Measurements from ENCODE around the gene BAIAP2.

BAIAP2 gene

GRCh38 chr17:81048827-81049371, 13.9 kb downstream of the BAIAP2 start:
- peak overlapping the region in 6 of 11 experiments; percentile 10 to 57 (median 46); a peak in 4 of 22 replicates for H3K9ac ChIP-seq
- H4K20me1 ChIP-seq, result peaks cover 0 to 89% (median 41%) of the 10 kb centered on the region in 11 experiments; a peak in 16 of 22 replicates
- peaks cover 69 to 89% (median 77%) of the 10 kb centered on the region in 10 experiments for H3K4me1 ChIP-seq
- peak overlapping the region in 5 of 10 experiments; percentile 15 to 58 (median 33); a peak in 4 of 20 replicates for H3K4me3 ChIP-seq
- peaks cover 52 to 96% (median 84%) of the 10 kb centered on the region in 11 experiments for H3K27me3 ChIP-seq
- TF ChIP-seq Cebpa-rat (IDR thresholded peaks at IDR 0.05), result no peak
- peak overlapping the region in 3 of 11 experiments; percentile 9 to 72 (median 69); a peak in 3 of 22 replicates for H3K27ac ChIP-seq
- H3K36me3 ChIP-seq, result no peaks in the 10 kb centered on the region
- peak overlapping the region; percentile 80 to 99 (median 95) for H3K4me2 ChIP-seq
- H3K9me3 ChIP-seq (replicated peaks in 1 of 11), result no peaks in the 10 kb centered on the region

GRCh38 chr17:81049372-81049911, 14.5 kb downstream of the BAIAP2 start:
- Histone ChIP-seq H3K4me3 (peak overlapping the region in 7 of 10 experiments; percentile 15 to 58 (median 36); a peak in 12 of 20 replicates), H4K20me1 (peaks cover 0 to 88% (median 41%) of the 10 kb centered on the region in 11 experiments; a peak in 16 of 22 replicates), H3K4me1 (peaks cover 63 to 91% (median 75%) of the 10 kb centered on the region in 10 experiments), H3K36me3 (no peaks in the 10 kb centered on the region), H3K9me3 (replicated peaks in 1 of 11) (no peaks in the 10 kb centered on the region), H3K4me2 (peak overlapping the region; percentile 80 to 99 (median 95)), H3K27ac (peak overlapping the region in 8 of 11 experiments; percentile 4 to 72 (median 42); a peak in 13 of 22 replicates), H3K27me3 (peaks cover 52 to 96% (median 87%) of the 10 kb centered on the region in 11 experiments), H3K9ac (peak overlapping the region in 9 of 11 experiments; percentile 3 to 57 (median 49); a peak in 13 of 22 replicates)
- no peak for TF ChIP-seq Cebpa-rat (IDR thresholded peaks at IDR 0.05)

GRCh38 chr17:81049973-81050551, 15.1 kb downstream of the BAIAP2 start:
- H4K20me1 ChIP-seq, result peaks cover 0 to 88% (median 39%) of the 10 kb centered on the region in 11 experiments; a peak in 16 of 22 replicates
- H3K4me2 ChIP-seq, result peak overlapping the region; percentile 80 to 99 (median 95)
- H3K27ac ChIP-seq, result peak overlapping the region in 7 of 11 experiments; percentile 4 to 72 (median 45); a peak in 12 of 22 replicates
- TF ChIP-seq Cebpa-rat (IDR thresholded peaks at IDR 0.05), result no peak
- peaks cover 52 to 96% (median 88%) of the 10 kb centered on the region in 11 experiments for H3K27me3 ChIP-seq
- H3K36me3 ChIP-seq, result no peaks in the 10 kb centered on the region
- H3K9me3 ChIP-seq (replicated peaks in 1 of 11), result no peaks in the 10 kb centered on the region
- peak overlapping the region in 7 of 10 experiments; percentile 15 to 58 (median 36); a peak in 12 of 20 replicates for H3K4me3 ChIP-seq
- peak overlapping the region in 10 of 11 experiments; percentile 3 to 57 (median 46); a peak in 13 of 22 replicates for H3K9ac ChIP-seq
- H3K4me1 ChIP-seq, result peaks cover 57 to 91% (median 75%) of the 10 kb centered on the region in 10 experiments

DNA sequence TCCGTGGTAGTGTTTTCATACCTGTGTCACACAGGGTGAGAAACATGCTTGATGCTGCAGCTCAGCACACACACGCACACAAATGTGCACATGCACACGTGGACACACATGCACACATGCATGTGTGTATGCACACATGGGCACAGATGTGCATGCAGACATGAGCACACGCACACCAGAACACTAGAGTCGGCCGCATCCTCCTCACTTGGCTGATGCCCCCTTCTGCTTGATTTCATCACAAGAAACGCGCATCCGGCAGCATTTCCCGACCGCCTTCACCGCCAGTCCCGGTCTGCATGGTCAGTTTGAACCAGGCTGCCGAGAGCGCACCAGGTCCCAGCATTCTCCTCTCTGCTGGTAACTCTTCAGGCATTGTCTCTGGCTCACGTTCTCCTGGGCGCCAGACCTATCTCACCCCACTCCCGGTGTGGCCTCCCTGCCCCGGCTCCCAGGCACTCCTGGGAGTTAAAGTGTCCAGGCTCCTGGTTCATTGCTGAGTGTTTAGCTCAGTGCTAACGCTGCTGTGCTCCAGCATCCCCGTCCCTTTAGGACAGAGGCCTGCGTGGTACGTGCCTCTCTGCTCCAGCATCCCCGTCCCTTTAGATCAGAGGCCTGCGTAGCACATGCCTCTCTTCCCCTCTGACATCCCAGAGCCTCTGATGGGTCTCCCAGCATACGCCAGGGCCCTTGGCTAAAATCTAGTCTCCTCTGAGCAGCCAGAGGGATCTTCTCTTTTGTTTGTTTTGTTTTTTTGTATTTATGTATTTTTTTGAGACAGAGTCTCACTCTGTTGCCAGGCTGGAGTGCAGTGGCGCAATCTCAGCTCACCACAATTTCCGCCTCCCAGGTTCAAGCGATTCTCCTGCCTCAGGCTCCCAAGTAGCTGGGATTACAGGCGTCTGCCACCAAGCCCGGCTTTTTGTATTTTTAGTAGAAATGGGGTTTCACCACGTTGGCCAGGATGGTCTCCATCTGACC, 16.0 kb downstream of the BAIAP2 start:
- peaks cover 49 to 91% (median 73%) of the 10 kb centered on the region in 10 experiments for H3K4me1 ChIP-seq
- H3K27ac ChIP-seq, result peak overlapping the region in 3 of 11 experiments; percentile 45 to 72 (median 69); a peak in 5 of 22 replicates
- TF ChIP-seq Cebpa-rat (IDR thresholded peaks at IDR 0.05), result no peak
- H4K20me1 ChIP-seq, result peaks cover 0 to 81% (median 39%) of the 10 kb centered on the region in 11 experiments; a peak in 16 of 22 replicates
- no peaks in the 10 kb centered on the region for H3K9me3 ChIP-seq (replicated peaks in 1 of 11)
- H3K4me2 ChIP-seq, result peak overlapping the region; percentile 80 to 99 (median 95)
- peak overlapping the region in 1 of 11 experiments; percentile 20; a peak in 2 of 22 replicates for H3K9ac ChIP-seq
- H3K27me3 ChIP-seq, result peaks cover 51 to 95% (median 87%) of the 10 kb centered on the region in 11 experiments
- H3K4me3 ChIP-seq, result peak overlapping the region in 2 of 10 experiments; percentile 43 to 50; a peak in 2 of 20 replicates
- no peaks in the 10 kb centered on the region for H3K36me3 ChIP-seq

DNA sequence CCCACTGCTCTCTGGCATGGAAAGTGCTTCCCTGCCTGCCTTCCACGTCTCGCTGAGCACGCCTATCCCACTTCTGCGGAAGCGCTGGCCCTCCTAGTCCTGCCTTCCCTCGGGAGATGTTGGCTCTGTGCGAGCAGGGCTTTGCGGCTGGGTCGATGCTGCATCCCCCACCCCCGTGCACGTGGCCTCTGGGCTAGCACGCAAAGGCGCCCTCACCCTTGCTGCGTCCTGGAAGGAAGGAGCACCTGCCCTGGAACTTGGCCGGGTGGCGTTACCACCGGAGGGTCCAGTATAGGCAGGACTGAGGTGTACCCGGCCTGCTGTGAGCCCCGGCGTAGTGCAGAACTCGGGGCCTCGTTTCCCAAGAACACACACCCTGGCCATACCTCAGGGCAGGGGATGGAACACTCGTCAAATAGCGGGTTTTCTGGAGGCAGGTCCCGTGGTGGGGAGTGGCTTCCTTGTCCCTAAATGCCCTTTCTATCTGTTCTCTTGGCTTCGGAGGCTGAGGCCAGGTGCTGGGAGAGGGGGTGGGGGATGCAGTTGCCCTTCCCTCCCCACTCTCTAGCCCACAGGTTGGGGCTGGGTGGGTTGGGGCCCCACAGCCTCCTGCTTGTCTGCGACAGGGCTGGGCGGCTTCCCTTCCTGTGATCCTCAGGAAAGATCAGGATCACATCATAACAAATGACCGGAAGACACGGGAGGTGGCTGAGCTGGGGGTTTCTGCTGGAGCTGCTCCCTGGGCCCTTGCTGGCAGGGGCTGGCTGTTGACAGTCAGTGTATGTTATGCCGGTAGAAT, 17.4 kb downstream of the BAIAP2 start:
- Histone ChIP-seq H3K9ac (0 out of 22 replicates have a peak overlapping the region, but pooled peaks of 2 of the 11 experiments have one; percentile 7 to 24), H3K9me3 (replicated peaks in 1 of 11) (no peaks in the 10 kb centered on the region), H3K27ac (no peak overlapping the region), H4K20me1 (peaks cover 0 to 71% (median 29%) of the 10 kb centered on the region in 11 experiments; a peak in 16 of 22 replicates), H3K36me3 (no peaks in the 10 kb centered on the region), H3K4me2 (peak overlapping the region; percentile 80 to 99 (median 95)), H3K4me3 (no peak overlapping the region), H3K27me3 (peaks cover 45 to 92% (median 82%) of the 10 kb centered on the region in 11 experiments), H3K4me1 (peaks cover 50 to 93% (median 72%) of the 10 kb centered on the region in 10 experiments)
- TF ChIP-seq Cebpa-rat (IDR thresholded peaks at IDR 0.05), result no peak

- Histone ChIP-seq H3K4me3 (no peak overlapping the region), H3K36me3 (no peaks in the 10 kb centered on the region), H3K9me3 (replicated peaks in 1 of 11) (no peaks in the 10 kb centered on the region), H3K9ac (no peak overlapping the region), H3K27ac (no peak overlapping the region), H4K20me1 (peaks cover 0 to 73% (median 29%) of the 10 kb centered on the region in 11 experiments; a peak in 16 of 22 replicates), H3K4me2 (peak overlapping the region in 5 of 11 experiments; percentile 85 to 95 (median 93); a peak in 7 of 22 replicates), H3K4me1 (peaks cover 50 to 93% (median 75%) of the 10 kb centered on the region in 10 experiments), H3K27me3 (peaks cover 42 to 91% (median 78%) of the 10 kb centered on the region in 11 experiments)
- no peak for TF ChIP-seq Cebpa-rat (IDR thresholded peaks at IDR 0.05)
Observed at GRCh38 chr17:81053041-81053970, 18.4 kb downstream of the BAIAP2 start.
